Measurements from ENCODE around the gene ZNF441. TPM values are rescaled to one million over a fixed set of nuclear protein-coding genes. Genes with fewer than 3 reads are reported as not detected.
A peak's percentile ranks its signal among the peaks of the same experiment; 100 is the strongest.

ZNF441 gene
- total and polyA plus RNA-seq, 2 of the 13 experiments (the other 11 are each of a cell fraction or from before 2014, with no cell fraction given): 2.8 to 10.0 TPM

DNA sequence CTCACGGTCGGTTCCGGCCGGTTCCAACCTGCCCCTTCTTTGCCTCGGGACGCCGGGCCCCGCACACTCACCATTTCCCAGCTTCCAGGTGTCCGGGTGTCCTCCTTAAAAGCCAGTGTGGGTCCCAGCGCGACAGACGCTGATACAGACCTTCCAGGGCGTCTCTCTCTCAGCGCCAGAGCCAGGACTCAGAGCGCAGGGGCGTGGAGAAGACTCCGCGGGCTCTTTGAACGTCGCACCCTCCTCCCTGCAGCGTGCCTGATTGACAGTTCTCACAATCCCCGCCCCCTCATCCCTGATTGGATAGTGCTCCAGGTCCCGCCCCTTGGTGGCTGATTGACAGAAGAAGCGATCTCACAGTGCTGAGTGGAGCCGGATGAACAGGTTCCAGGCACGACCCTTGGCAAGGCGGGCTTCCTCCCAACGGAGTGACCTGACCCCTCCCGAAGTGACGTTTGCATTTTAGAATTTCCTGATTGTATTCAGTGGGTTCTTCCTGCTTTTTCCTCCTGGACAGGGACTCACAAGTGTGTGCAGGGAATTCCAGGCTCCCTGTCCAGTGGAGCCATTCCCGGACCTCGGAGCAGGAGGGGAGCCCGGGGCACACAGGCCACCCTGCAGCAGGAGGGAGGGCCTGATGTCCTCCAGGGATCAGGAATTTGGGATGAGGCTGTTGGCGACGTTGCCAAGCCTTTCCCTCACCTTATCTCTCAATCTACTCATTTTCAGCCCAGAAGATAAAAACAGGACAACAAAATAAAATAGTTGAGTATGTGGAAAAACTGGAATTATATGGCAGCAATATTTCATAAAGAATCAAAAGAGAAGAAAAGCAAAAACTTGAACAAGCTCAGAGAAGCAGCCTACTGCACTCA lies 27.8 kb upstream of the ZNF441 start, which contains the start of gene ZNF823 (continued):
- TF ChIP-seq, protein P1, sequence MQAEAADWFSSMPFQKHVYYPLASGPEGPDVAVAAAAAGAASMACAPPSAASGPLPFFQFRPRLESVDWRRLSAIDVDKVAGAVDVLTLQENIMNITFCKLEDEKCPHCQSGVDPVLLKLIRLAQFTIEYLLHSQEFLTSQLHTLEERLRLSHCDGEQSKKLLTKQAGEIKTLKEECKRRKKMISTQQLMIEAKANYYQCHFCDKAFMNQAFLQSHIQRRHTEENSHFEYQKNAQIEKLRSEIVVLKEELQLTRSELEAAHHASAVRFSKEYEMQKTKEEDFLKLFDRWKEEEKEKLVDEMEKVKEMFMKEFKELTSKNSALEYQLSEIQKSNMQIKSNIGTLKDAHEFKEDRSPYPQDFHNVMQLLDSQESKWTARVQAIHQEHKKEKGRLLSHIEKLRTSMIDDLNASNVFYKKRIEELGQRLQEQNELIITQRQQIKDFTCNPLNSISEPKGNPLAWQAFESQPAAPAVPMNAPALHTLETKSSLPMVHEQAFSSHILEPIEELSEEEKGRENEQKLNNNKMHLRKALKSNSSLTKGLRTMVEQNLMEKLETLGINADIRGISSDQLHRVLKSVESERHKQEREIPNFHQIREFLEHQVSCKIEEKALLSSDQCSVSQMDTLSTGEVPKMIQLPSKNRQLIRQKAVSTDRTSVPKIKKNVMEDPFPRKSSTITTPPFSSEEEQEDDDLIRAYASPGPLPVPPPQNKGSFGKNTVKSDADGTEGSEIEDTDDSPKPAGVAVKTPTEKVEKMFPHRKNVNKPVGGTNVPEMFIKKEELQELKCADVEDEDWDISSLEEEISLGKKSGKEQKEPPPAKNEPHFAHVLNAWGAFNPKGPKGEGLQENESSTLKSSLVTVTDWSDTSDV (CRISPR knock-in tag; IDR thresholded peaks at IDR 0.05): no peak
- TF ChIP-seq, protein P2, sequence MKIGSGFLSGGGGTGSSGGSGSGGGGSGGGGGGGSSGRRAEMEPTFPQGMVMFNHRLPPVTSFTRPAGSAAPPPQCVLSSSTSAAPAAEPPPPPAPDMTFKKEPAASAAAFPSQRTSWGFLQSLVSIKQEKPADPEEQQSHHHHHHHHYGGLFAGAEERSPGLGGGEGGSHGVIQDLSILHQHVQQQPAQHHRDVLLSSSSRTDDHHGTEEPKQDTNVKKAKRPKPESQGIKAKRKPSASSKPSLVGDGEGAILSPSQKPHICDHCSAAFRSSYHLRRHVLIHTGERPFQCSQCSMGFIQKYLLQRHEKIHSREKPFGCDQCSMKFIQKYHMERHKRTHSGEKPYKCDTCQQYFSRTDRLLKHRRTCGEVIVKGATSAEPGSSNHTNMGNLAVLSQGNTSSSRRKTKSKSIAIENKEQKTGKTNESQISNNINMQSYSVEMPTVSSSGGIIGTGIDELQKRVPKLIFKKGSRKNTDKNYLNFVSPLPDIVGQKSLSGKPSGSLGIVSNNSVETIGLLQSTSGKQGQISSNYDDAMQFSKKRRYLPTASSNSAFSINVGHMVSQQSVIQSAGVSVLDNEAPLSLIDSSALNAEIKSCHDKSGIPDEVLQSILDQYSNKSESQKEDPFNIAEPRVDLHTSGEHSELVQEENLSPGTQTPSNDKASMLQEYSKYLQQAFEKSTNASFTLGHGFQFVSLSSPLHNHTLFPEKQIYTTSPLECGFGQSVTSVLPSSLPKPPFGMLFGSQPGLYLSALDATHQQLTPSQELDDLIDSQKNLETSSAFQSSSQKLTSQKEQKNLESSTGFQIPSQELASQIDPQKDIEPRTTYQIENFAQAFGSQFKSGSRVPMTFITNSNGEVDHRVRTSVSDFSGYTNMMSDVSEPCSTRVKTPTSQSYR (CRISPR knock-in tag; IDR thresholded peaks at IDR 0.05; ENCODE audit: borderline replicate concordance): no peak
- TF ChIP-seq FOXK1 (CRISPR knock-in tag; IDR thresholded peaks at IDR 0.05; ENCODE audit: borderline replicate concordance, low read depth) (0 out of 2 replicates have a peak, but pooled peaks have one; percentile 20), SOX6 (IDR thresholded peaks at IDR 0.05) (no peak), SOX6 (CRISPR knock-in tag; IDR thresholded peaks at IDR 0.05) (peak; percentile 64), TARDBP (CRISPR knock-in tag; IDR thresholded peaks at IDR 0.05) (peak; percentile 59; the same call in 1 of the 2 replicates), TCF12 (IDR thresholded peaks at IDR 0.05) (no peak), TCF12 (CRISPR knock-in tag; IDR thresholded peaks at IDR 0.05) (no peak), GTF2F1 (IDR thresholded peaks at IDR 0.05; ENCODE audit: low read length) (no peak), HIVEP1 (CRISPR knock-in tag; IDR thresholded peaks at IDR 0.05) (peak; percentile 65; the same call in 1 of the 2 replicates), MXI1 (IDR thresholded peaks at IDR 0.05; ENCODE audit: borderline replicate concordance, low read depth, low read length) (peak; percentile 65; the same call in 1 of the 3 replicates)
- TF ChIP-seq, protein P3, sequence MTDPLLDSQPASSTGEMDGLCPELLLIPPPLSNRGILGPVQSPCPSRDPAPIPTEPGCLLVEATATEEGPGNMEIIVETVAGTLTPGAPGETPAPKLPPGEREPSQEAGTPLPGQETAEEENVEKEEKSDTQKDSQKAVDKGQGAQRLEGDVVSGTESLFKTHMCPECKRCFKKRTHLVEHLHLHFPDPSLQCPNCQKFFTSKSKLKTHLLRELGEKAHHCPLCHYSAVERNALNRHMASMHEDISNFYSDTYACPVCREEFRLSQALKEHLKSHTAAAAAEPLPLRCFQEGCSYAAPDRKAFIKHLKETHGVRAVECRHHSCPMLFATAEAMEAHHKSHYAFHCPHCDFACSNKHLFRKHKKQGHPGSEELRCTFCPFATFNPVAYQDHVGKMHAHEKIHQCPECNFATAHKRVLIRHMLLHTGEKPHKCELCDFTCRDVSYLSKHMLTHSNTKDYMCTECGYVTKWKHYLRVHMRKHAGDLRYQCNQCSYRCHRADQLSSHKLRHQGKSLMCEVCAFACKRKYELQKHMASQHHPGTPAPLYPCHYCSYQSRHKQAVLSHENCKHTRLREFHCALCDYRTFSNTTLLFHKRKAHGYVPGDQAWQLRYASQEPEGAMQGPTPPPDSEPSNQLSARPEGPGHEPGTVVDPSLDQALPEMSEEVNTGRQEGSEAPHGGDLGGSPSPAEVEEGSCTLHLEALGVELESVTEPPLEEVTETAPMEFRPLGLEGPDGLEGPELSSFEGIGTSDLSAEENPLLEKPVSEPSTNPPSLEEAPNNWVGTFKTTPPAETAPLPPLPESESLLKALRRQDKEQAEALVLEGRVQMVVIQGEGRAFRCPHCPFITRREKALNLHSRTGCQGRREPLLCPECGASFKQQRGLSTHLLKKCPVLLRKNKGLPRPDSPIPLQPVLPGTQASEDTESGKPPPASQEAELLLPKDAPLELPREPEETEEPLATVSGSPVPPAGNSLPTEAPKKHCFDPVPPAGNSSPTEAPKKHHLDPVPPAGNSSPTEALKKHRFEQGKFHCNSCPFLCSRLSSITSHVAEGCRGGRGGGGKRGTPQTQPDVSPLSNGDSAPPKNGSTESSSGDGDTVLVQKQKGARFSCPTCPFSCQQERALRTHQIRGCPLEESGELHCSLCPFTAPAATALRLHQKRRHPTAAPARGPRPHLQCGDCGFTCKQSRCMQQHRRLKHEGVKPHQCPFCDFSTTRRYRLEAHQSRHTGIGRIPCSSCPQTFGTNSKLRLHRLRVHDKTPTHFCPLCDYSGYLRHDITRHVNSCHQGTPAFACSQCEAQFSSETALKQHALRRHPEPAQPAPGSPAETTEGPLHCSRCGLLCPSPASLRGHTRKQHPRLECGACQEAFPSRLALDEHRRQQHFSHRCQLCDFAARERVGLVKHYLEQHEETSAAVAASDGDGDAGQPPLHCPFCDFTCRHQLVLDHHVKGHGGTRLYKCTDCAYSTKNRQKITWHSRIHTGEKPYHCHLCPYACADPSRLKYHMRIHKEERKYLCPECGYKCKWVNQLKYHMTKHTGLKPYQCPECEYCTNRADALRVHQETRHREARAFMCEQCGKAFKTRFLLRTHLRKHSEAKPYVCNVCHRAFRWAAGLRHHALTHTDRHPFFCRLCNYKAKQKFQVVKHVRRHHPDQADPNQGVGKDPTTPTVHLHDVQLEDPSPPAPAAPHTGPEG (CRISPR knock-in tag; IDR thresholded peaks at IDR 0.05): 0 out of 2 replicates have a peak, but pooled peaks have one; percentile 1
- TF ChIP-seq, protein P4, sequence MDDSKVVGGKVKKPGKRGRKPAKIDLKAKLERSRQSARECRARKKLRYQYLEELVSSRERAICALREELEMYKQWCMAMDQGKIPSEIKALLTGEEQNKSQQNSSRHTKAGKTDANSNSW (CRISPR knock-in tag; IDR thresholded peaks at IDR 0.05; ENCODE audit: borderline replicate concordance): no peak
- TF ChIP-seq, protein P5, sequence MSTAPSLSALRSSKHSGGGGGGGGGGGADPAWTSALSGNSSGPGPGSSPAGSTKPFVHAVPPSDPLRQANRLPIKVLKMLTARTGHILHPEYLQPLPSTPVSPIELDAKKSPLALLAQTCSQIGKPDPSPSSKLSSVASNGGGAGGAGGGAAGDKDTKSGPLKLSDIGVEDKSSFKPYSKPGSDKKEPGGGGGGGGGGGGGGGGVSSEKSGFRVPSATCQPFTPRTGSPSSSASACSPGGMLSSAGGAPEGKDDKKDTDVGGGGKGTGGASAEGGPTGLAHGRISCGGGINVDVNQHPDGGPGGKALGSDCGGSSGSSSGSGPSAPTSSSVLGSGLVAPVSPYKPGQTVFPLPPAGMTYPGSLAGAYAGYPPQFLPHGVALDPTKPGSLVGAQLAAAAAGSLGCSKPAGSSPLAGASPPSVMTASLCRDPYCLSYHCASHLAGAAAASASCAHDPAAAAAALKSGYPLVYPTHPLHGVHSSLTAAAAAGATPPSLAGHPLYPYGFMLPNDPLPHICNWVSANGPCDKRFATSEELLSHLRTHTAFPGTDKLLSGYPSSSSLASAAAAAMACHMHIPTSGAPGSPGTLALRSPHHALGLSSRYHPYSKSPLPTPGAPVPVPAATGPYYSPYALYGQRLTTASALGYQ (CRISPR knock-in tag; IDR thresholded peaks at IDR 0.05): 0 out of 2 replicates have a peak, but pooled peaks have one; percentile 11

Measured in HepG2 (cell line).